Measurements from ENCODE around the gene POTEB3.
"Not testable (repeated sequence)": the region's sequence is repeated elsewhere in the genome, so short reads cannot be mapped to it uniquely, and the experiment has no call there.

POTEB3 gene
- long read RNA-seq, donor 1, result 0 reads
- long read RNA-seq, donor 2, result 0 reads
- long read RNA-seq, donor 3, result 0 reads
- long read RNA-seq, donor 4, result 0 reads
- long read RNA-seq, donor 5, result 0 reads
- long read RNA-seq, donor 6, result 0 reads
- long read RNA-seq, donor 7, result 0 reads
- long read RNA-seq, donor 8, result 0 reads

- DNase-seq, result not testable (repeated sequence)
These were observed at the start of gene POTEB3 for GRCh38 chr15:21440399-21440798. Gene POTEB3, minus strand, starts transcription at chr15:21440499. Its CDS starts 488 bp downstream, at chr15:21440011.

- not testable (repeated sequence) for DNase-seq
These were observed 13.4 kb upstream of the POTEB3 start for GRCh38 chr15:21453683-21454082.

GRCh38 chr15:21451920-21452563, 11.7 kb upstream of the POTEB3 start:
- DNase-seq, result not testable (repeated sequence)

GRCh38 chr15:21451487-21451886, 11.2 kb upstream of the POTEB3 start:
- not testable (repeated sequence) for DNase-seq

- not testable (repeated sequence) for DNase-seq
These were observed 32.9 kb downstream of the POTEB3 start for GRCh38 chr15:21407366-21407765.

- not testable (repeated sequence) for DNase-seq
These were observed 38.8 kb downstream of the POTEB3 start for GRCh38 chr15:21401531-21401930.

- not testable (repeated sequence) for DNase-seq
These were observed 41.2 kb downstream of the POTEB3 start for GRCh38 chr15:21399111-21399510.

GRCh38 chr15:21398511-21398910, 41.8 kb downstream of the POTEB3 start:
- DNase-seq, result not testable (repeated sequence)

- not testable (repeated sequence) for DNase-seq
These were observed 42.6 kb downstream of the POTEB3 start for GRCh38 chr15:21397656-21398055.

GRCh38 chr15:21397186-21397585, 43.1 kb downstream of the POTEB3 start:
- not testable (repeated sequence) for DNase-seq

GRCh38 chr15:21385961-21386360, 54.3 kb downstream of the POTEB3 start:
- DNase-seq, result not testable (repeated sequence)

GRCh38 chr15:21383866-21384485, 56.3 kb downstream of the POTEB3 start:
- not testable (repeated sequence) for DNase-seq

GRCh38 chr15:21373682-21374081, 66.6 kb downstream of the POTEB3 start:
- not testable (repeated sequence) for DNase-seq

- DNase-seq, result not testable (repeated sequence)
These were observed 71.1 kb downstream of the POTEB3 start for GRCh38 chr15:21369177-21369576.

- DNase-seq, result not testable (repeated sequence)
These were observed 71.7 kb downstream of the POTEB3 start for GRCh38 chr15:21368625-21369024.

Data from right kidney (tissue), 9 donors.